KBM-7 (cell line): ENCODE results near the gene RAB12.
"Not testable (repeated sequence)": the region's sequence is repeated elsewhere in the genome, so short reads cannot be mapped to it uniquely, and the experiment has no call there.

Experiments used
- DNase-seq: peaks from one replicate; pipeline ENCODE4 v3.0.0-alpha.2; 2015
- in situ Hi-C: fragments of 300-500 bp; cut with MboI; formaldehyde crosslinking; loops from 2 replicates; pipeline ENCODE4 v1.14.3; 2020; ENCODE audit warnings: low sequenced_read_pairs, low pct_unique_long_range_greater_than_20kb, mixed read lengths

The RAB12 gene

GRCh38 chr18:8609659-8610458, 622 bp downstream of the RAB12 start:
- peak; percentile 41 for DNase-seq
- in situ Hi-C loops: no loop called here

- peak; percentile 40 for DNase-seq
- in situ Hi-C loops: no loop called here
Measured at GRCh38 chr18:8610459-8610851, 1.2 kb downstream of the RAB12 start.

GRCh38 chr18:8611916-8612576, 2.8 kb downstream of the RAB12 start:
- in situ Hi-C loops: no loop called here

DNA sequence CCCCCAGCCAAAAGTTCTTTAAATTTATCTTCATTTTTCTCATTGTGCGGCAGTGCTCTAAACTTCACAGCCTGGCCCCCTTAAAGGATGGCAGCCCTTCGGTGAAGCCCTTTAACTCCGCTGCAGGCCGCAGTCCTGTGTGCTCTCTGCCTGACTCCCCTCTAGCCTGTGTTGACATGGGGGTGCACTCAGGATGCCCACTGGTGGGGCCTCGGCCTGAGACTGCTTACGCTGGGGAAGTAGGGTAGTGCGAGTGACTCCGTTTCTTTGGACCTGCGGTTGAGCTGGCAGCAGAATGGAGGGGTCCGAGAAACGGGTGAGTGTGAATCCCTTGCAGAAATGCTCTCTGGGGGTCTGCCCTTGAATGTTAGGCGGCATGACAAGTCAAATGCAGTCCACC, 5.6 kb downstream of the RAB12 start:
- no peak for DNase-seq

More at GRCh38 chr18:8611916-8612576, 2.8 kb downstream of the RAB12 start:
- DNase-seq: no peak

DNA sequence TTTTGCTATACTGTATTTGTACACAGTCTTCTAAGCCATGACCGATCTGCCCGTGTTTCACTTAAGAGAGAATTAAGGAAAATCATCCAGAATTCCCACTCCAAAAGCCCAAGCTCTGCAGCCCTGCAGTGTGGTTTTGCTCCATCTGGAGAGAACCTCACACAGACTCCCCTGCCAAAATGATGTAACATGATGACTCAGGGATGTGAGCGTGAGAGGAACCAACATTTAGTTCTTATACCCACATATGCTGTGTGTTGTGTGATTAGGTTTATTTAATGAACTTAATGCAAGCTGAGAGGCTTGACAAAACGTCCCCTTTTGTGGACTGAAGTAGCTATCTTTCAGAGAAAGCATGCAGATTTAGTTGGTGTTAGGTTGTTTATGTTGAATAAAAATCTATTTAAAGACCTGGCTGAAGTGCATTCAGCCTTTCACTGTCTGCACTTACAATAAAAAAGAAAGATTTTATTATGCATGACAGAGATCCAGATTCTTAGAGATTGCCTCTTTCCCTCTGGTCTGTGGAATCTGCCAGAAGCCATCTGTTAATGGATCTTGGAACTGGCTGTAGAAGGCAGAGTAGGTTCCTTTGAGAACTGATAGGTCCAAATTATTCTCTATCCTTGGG, 6.3 kb downstream of the RAB12 start:
- in situ Hi-C loops: no loop called here

More for the DNA sequence above, 5.6 kb downstream of the RAB12 start:
- in situ Hi-C loops: no loop called here

DNA sequence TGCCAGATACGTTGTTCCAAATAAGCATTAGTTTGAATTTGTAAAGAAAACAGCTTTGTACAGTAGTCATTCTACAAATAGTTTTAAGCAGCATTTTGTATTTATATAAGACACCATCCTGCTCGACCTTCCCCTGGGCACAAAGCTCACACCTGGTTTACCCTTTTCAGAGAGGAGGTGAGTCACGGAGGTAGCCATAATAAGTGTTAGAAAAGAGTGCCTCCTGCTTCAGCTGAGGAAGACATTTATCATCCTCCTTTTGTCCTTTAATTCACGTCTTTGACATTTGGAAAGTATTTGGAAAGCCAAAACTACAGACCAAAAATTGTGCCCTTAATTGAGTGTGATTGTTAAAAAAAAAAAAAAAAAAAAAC, 6.8 kb downstream of the RAB12 start:
- in situ Hi-C loops: no loop called here
- DNase-seq: no peak

More for the DNA sequence above, 6.3 kb downstream of the RAB12 start:
- peak; percentile 41 for DNase-seq

- no peak for DNase-seq
- in situ Hi-C loops: no loop called here
Measured at GRCh38 chr18:8617907-8618306, 8.7 kb downstream of the RAB12 start.

- no peak for DNase-seq
- in situ Hi-C loops: no loop called here
Measured at GRCh38 chr18:8619041-8619440, 9.8 kb downstream of the RAB12 start.

- DNase-seq: no peak
- in situ Hi-C loops: no loop called here
Measured at GRCh38 chr18:8619835-8620577, 10.8 kb downstream of the RAB12 start.

DNA sequence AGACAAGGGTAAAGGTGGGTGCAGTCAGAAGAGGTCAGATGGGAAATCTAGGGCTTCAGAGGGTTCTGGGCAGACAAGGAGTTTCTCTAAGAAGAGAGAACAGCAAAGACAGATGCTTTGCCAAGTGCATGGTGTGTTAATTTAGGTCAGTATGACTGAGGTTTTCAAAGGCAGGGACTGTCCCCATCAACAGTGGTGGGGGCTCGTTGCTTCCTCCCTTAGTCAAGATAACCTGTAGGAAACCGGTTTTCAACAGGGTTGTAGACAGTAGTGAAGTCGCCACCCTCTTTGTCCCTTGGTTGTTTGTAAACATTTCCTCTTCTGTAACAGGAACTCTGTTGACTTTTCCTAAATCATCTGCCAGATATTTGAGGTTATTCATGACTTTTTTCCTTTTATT, 11.6 kb downstream of the RAB12 start:
- DNase-seq: no peak
- in situ Hi-C loops: no loop called here

- in situ Hi-C loops, DNase-seq: not testable (repeated sequence)
Measured at GRCh38 chr18:8622625-8623024, 13.4 kb downstream of the RAB12 start.

DNA sequence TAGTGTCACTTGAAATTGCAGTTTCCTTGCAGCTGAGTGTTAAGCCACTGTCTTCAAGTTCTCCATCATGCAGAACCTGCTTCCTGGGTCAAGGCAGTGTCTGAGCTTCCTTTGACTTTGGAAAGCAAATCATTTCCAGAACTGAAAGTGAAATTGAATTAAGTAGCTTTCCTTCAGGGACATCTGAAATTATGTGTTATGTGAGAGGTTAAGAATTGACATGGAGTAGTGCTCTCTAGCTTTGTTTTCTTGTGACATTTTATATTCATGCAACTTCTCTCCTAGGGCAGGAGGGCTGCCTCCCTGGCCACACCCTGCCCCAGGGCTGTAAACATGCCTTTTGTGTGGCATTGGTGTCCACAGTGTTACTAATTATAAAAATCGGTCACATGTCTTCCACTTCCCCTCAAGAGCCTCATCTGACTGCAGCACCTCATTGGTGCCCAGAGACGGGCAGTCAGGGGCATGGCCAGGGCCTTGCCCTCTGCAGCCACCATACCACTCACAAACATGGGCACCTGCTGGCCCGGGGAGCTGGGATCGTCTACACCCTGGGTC, 14.4 kb downstream of the RAB12 start:
- in situ Hi-C loops: no loop called here
- peak; percentile 33 for DNase-seq

GRCh38 chr18:8625461-8626092, 16.3 kb downstream of the RAB12 start:
- no peak for DNase-seq
- in situ Hi-C loops: no loop called here

- in situ Hi-C loops: no loop called here
- no peak for DNase-seq
Measured at GRCh38 chr18:8626414-8627106, 17.3 kb downstream of the RAB12 start.

GRCh38 chr18:8627107-8627472, 17.9 kb downstream of the RAB12 start:
- in situ Hi-C loops: no loop called here
- DNase-seq: no peak

DNA sequence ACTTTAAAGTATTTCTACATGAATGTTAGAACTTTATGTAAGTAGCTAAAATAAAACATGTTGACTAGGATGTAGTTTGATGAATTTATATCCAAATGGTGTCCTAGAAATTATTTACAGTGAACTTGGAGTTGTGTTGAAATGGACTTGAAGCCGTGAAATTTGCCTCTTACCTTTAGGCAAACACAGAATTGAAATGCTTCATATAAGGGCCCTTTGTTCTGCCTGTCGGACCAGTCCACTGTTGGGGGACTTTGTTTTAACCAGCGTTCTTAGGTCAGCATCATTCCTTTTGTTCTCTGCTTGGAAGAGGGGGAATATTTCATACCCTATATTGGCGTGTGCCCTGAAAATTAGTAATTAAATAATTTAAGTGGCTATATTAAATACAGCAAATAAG, 18.3 kb downstream of the RAB12 start:
- in situ Hi-C loops: no loop called here
- DNase-seq: no peak

DNA sequence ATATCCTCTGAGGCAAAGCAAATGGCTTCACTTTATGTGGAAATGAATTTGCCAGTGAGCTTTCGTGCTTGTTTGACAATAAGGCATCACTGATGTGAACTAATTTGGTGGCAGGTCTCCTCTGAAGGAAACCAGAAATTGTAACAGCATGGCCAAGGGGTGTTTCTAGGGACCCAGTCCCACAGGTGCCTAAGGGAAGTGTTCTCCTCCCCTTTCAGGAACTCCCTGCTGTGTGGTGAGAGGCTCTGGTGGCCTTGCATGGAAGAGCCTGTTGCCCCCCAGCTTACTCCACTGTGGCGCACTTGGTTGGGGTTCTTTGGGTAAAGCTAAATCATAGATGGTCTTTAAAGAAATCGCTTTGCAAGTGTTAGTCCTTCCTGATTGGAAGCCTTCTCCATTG, 20.4 kb downstream of the RAB12 start:
- no peak for DNase-seq
- in situ Hi-C loops: no loop called here

DNA sequence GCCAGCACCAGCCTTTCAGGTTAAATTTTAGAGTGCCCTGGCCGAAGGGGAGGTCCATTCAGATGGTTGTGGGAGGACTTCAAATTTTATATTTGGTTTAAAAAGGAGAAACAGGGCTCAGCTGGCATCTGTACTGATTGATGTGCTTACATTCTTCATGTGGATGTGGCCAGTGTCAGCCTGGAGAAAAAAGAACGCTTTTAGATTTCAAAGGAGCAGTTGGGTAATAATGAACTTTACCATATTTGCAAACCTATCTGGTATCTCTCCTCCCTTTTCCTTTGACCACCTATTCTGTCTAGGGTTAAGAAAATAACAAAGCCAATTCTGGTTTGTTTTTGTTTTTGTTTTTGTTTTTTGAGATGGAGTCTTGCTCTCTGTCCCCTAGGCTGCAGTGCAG, 21.3 kb downstream of the RAB12 start:
- no peak for DNase-seq
- in situ Hi-C loops: no loop called here
